Measurements from ENCODE around the gene GAP43.

DNA sequence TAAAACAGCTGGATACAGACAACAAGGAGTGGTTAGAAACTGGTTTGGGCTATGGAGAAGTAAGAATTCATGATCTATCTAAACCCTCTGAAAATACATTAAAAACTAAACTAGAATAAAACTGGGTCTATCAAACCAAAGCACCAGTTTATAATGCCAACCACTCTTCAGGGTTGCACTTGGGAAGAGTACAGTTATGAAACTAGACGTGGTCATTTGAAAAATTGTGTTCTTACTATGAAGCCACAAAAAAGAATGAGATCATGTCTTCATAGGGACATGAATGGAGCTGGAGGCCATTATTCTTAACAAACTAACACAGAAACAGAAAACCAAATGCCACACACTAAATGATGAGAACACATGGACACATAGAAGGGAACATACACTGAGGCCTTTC, 103.8 kb downstream of the GAP43 start:
- TF ChIP-seq CTCF (IDR thresholded peaks at IDR 0.05; ENCODE audit: insufficient read depth, low read depth, low read length) (no peak), EZH2 (IDR thresholded peaks at IDR 0.05; ENCODE audit: insufficient read depth, low read length) (no peak)

Data from astrocyte (in vitro differentiated cells and primary cell).